ENCODE data around the gene AUTS2. TPM values are rescaled to one million over a fixed set of nuclear protein-coding genes. Genes with fewer than 3 reads are reported as not detected.

The AUTS2 gene
- total and polyA plus RNA-seq, 10 of the 15 experiments (the other 5 are each of a cell fraction or from before 2014, with no cell fraction given) = 6.4 to 55.6 (median 21.6) TPM

DNA sequence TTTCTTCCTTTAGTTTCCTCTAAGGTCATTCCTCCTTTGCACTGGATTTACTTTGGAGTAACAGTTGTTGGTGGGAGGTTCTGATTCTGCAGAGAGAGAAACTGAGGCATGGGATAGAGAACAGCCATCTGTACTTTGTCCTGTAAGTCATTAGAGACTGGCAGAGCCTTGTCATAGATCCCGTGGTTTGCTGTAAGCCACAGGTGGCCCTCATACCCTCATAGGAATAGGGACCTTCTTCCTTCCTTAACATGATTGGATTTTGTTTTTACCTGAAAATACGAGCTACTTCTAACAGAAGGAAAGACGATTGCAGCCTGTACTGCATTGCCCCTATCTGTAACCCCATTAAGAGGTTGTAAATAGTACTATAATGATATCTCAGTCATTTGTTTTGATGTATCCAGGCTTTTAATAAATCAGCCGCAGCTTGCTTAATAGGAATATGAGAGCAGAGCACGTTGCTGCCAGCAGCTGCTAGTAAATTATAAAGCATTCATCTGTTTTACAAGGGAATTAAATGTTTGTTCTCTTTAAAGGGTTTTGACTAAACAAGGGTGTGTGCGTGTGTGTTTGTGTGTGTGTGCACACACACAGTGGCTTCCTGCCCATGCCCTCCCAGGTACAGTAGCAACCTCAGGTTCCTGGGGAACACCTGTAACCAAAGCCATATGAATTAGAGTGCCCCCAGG is 249.8 kb downstream of the AUTS2 start:
- Histone ChIP-seq H3K27ac (ENCODE audit: control insufficient read depth, insufficient read depth) (no peak overlapping the region), H3K79me2 (ENCODE audit: control insufficient read depth, insufficient read depth, low read length) (peaks cover 7% of the 10 kb centered on the region), H4K20me1 (ENCODE audit: control insufficient read depth, insufficient read depth) (no peaks in the 10 kb centered on the region), H2AFZ (ENCODE audit: control insufficient read depth, low read depth, low read length) (no peak overlapping the region), H3K9me3 (replicated peaks; ENCODE audit: control insufficient read depth, insufficient read depth, low read length) (no peaks in the 10 kb centered on the region), H3K4me3 (no peak overlapping the region), H3K9ac (ENCODE audit: control insufficient read depth, insufficient read depth, low read length) (no peak overlapping the region), H3K36me3 (ENCODE audit: control insufficient read depth in 2 of 2, insufficient read depth in 2 of 2, low read length in 1 of 2) (no peaks in the 10 kb centered on the region; a peak in 1 of 4 replicates), H3K4me2 (ENCODE audit: control insufficient read depth, insufficient read depth) (no peak overlapping the region), H3K4me1 (ENCODE audit: control insufficient read depth, insufficient read depth, low read length) (peaks cover 32% of the 10 kb centered on the region), H3K27me3 (replicated peaks in 1 of 2; ENCODE audit: control insufficient read depth in 2 of 2, insufficient read depth in 2 of 2, low read length in 1 of 2) (no peaks in the 10 kb centered on the region)
- DNase-seq (ENCODE audit: low read depth, low spot score) (no peak), ATAC-seq (no peak), FAIRE-seq (no peak)
- intact Hi-C loops (cut with micrococcal nuclease; ENCODE audit: unreplicated experiment) (no loop called here), in situ Hi-C loops (cut with MboI) (no loop called here)
- CTCF ChIA-PET = interaction anchor here (0.7 to 2.7 kb wide), 2 partner anchors 10 to 17 kb away, joined by 3 to 8 read pairs; no protein-coding TSS in a partner anchor
- WGBS (ENCODE audit: insufficient coverage, insufficient replicate concordance, low lambda C conversion rate, missing lambda C conversion rate) = 36% methylated on average over 6 of the region's 6 CpGs
- RAD21 ChIA-PET (ENCODE audit: unreplicated experiment) = interaction anchor here (0.6 to 1.0 kb wide), 3 partner anchors 22 to 222 kb away, joined by 3 read pairs; no protein-coding TSS in a partner anchor
- SMC1A ChIA-PET (ENCODE audit: uncharacterized antibody, unreplicated experiment) = interaction anchor here (1.3 to 13.2 kb wide), 7 partner anchors 8 to 61 kb away, joined by 3 to 145 read pairs (median 4); no protein-coding TSS in a partner anchor
- no TSS peak for BruUV-seq (replicated peaks)
- POLR2A ChIA-PET = interaction anchor here (0.6 to 1.0 kb wide), 2 partner anchors 21 to 39 kb away, joined by 3 to 4 read pairs; no protein-coding TSS in a partner anchor
- no peak for TF ChIP-seq SMAD1 (IDR thresholded peaks at IDR 0.05; ENCODE audit: low read depth, partially characterized antibody)
- TF ChIP-seq POU2F2 (IDR thresholded peaks at IDR 0.05; ENCODE audit: borderline replicate concordance, low read depth, low read length) = no peak
- TF ChIP-seq JUND (IDR thresholded peaks at IDR 0.05; ENCODE audit: low read depth, low read length) = no peak
- TF ChIP-seq, protein P1, sequence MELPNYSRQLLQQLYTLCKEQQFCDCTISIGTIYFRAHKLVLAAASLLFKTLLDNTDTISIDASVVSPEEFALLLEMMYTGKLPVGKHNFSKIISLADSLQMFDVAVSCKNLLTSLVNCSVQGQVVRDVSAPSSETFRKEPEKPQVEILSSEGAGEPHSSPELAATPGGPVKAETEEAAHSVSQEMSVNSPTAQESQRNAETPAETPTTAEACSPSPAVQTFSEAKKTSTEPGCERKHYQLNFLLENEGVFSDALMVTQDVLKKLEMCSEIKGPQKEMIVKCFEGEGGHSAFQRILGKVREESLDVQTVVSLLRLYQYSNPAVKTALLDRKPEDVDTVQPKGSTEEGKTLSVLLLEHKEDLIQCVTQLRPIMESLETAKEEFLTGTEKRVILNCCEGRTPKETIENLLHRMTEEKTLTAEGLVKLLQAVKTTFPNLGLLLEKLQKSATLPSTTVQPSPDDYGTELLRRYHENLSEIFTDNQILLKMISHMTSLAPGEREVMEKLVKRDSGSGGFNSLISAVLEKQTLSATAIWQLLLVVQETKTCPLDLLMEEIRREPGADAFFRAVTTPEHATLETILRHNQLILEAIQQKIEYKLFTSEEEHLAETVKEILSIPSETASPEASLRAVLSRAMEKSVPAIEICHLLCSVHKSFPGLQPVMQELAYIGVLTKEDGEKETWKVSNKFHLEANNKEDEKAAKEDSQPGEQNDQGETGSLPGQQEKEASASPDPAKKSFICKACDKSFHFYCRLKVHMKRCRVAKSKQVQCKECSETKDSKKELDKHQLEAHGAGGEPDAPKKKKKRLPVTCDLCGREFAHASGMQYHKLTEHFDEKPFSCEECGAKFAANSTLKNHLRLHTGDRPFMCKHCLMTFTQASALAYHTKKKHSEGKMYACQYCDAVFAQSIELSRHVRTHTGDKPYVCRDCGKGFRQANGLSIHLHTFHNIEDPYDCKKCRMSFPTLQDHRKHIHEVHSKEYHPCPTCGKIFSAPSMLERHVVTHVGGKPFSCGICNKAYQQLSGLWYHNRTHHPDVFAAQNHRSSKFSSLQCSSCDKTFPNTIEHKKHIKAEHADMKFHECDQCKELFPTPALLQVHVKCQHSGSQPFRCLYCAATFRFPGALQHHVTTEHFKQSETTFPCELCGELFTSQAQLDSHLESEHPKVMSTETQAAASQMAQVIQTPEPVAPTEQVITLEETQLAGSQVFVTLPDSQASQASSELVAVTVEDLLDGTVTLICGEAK (IDR thresholded peaks at IDR 0.05; ENCODE audit: borderline replicate concordance) = no peak
- TF ChIP-seq YY1 (IDR thresholded peaks at IDR 0.05; ENCODE audit: low read depth, low read length) = no peak
- TF ChIP-seq, protein P2, sequence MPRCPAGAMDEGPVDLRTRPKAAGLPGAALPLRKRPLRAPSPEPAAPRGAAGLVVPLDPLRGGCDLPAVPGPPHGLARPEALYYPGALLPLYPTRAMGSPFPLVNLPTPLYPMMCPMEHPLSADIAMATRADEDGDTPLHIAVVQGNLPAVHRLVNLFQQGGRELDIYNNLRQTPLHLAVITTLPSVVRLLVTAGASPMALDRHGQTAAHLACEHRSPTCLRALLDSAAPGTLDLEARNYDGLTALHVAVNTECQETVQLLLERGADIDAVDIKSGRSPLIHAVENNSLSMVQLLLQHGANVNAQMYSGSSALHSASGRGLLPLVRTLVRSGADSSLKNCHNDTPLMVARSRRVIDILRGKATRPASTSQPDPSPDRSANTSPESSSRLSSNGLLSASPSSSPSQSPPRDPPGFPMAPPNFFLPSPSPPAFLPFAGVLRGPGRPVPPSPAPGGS (IDR thresholded peaks at IDR 0.05; ENCODE audit: borderline replicate concordance, insufficient read depth, low read depth, low read length, poor library complexity, severe bottlenecking) = no peak
- TF ChIP-seq, protein P3, sequence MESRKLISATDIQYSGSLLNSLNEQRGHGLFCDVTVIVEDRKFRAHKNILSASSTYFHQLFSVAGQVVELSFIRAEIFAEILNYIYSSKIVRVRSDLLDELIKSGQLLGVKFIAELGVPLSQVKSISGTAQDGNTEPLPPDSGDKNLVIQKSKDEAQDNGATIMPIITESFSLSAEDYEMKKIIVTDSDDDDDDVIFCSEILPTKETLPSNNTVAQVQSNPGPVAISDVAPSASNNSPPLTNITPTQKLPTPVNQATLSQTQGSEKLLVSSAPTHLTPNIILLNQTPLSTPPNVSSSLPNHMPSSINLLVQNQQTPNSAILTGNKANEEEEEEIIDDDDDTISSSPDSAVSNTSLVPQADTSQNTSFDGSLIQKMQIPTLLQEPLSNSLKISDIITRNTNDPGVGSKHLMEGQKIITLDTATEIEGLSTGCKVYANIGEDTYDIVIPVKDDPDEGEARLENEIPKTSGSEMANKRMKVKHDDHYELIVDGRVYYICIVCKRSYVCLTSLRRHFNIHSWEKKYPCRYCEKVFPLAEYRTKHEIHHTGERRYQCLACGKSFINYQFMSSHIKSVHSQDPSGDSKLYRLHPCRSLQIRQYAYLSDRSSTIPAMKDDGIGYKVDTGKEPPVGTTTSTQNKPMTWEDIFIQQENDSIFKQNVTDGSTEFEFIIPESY (IDR thresholded peaks at IDR 0.05) = no peak
- no peak for TF ChIP-seq CREM (IDR thresholded peaks at IDR 0.05; ENCODE audit: low read depth)
- TF ChIP-seq RCOR1 (conservative IDR thresholded peaks at IDR 0.05; ENCODE audit: low read depth, low read length) = no peak
- no peak for TF ChIP-seq WRNIP1 (IDR thresholded peaks at IDR 0.05; ENCODE audit: borderline replicate concordance, low read depth, low read length)
- TF ChIP-seq CHD2 (IDR thresholded peaks at IDR 0.05; ENCODE audit: borderline replicate concordance, low read depth, low read length) = no peak
- TF ChIP-seq HDAC2 (IDR thresholded peaks at IDR 0.05) = no peak
- no peak for TF ChIP-seq SMC3 (IDR thresholded peaks at IDR 0.05; ENCODE audit: borderline replicate concordance, low read length)
- no peak for TF ChIP-seq POLR2AphosphoS2 (IDR thresholded peaks at IDR 0.05; ENCODE audit: low read depth, low read length)

All from GM12878 (cell line).